Measurements from ENCODE around the gene NOS1AP.
A peak's percentile ranks its signal among the peaks of the same experiment; 100 is the strongest.
"Not testable (repeated sequence)": the region's sequence is repeated elsewhere in the genome, so short reads cannot be mapped to it uniquely, and the experiment has no call there.

The NOS1AP gene

DNA sequence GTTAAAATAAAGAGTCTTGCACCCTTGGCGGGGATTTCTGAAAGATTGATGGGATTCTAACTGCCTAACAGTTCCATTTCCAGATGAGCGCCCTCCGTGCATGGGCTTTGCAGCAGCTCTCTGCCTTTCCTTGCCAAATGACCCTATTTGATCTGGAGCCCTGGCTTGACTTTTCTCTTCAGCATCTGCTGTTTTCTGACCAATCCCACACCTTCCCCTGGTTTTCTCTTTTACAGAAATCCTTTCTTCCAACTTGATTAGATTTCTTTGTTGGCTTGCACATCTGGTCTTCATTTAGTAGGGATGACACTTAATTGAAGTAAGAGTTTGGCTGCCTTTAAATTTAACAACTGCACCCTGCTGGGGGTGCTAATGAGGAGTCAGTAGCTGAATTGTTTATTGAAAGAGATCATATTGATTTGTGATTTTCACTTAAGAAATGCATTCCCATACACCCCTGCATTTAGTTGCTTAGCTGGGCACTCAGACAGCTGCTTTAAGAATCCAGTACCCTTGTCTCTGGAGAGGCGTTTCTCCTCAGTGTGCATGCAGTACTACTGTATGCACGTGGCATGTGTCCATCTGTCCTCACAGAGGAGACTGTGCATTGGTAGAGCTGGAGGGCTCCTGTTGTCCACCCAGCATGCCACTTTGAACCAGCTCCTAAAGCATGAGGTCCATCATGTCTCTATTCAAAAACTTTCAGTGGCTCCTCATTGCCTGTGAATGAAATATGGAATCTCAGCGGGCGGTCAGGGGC, 99.7 kb downstream of the NOS1AP start:
- no peak for DNase-seq (ENCODE audit: low read depth)

GRCh38 chr1:162171111-162171510, 101.6 kb downstream of the NOS1AP start:
- DNase-seq (ENCODE audit: low read depth): no peak

GRCh38 chr1:162172311-162173102, 103.0 kb downstream of the NOS1AP start:
- no peak for DNase-seq (ENCODE audit: low read depth)

- DNase-seq (ENCODE audit: low read depth): not testable (repeated sequence)
These were observed 104.1 kb downstream of the NOS1AP start for GRCh38 chr1:162173607-162174006.

GRCh38 chr1:162174027-162174426, 104.5 kb downstream of the NOS1AP start:
- not testable (repeated sequence) for DNase-seq (ENCODE audit: low read depth)

GRCh38 chr1:162175379-162176081, 106.0 kb downstream of the NOS1AP start:
- DNase-seq (ENCODE audit: low read depth): no peak

DNA sequence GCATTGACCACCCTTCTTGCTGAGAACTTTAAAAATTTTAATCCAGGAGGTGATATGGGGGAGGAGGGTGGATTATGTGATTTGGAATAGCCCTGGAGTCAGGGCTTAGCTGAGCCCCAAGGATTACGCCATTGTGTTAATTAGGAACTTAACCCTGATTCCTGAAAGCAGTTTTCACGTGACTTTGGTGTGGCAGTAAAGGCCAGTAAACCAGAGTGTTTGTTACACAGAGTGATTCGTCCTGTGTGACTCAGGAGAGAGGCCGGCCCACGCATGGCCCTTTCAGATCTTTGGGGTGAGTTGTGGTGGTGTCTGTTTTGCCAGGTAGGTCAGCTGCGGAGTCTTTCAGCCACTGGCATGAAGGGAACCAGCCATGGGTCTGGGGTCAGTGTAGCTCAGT, 107.6 kb downstream of the NOS1AP start:
- peak; percentile 36 for DNase-seq (ENCODE audit: low read depth)

DNA sequence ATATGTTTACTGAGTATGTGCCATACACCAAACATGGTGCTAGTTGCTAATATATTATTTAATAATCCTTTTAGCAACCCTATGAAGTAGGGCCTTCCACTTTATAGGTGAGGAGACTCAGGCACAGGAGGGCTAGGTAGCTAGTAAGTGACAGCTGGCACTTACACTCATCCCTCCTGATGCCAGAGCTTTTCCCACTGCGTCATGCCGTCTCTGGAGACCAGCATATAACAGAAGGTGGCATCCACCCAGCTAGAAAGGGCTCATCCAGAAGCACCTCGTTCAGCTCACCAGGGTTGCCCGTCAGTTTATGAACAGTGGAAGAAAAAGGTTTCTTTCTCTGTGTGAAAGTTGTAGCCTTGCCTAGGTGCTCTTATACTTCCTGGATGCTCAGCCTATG, 108.9 kb downstream of the NOS1AP start:
- DNase-seq (ENCODE audit: low read depth): no peak

- DNase-seq (ENCODE audit: low read depth): no peak
These were observed 109.6 kb downstream of the NOS1AP start for GRCh38 chr1:162179121-162179520.

DNA sequence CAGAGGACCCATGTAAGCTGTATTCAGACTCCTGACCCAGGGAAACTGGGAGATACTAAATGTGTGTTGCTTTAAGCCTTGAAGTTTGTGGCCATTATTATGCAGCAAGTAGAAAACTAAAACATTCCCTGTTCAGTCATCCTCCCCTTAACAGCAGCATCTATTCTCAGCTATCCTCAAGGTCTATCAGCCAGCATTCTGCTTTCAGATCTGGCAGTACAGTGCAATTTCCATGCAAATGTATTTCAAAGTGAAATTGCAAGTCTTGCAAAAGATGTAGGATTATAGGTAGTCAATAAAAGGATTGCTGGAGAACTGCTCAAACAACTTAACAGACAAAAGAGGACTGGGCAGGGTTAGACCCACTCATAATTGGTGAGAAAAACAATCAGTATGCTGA, 111.3 kb downstream of the NOS1AP start:
- no peak for DNase-seq (ENCODE audit: low read depth)

- DNase-seq (ENCODE audit: low read depth): no peak
These were observed 112.6 kb downstream of the NOS1AP start for GRCh38 chr1:162182090-162182489.

GRCh38 chr1:162185314-162186025, 116.0 kb downstream of the NOS1AP start:
- DNase-seq (ENCODE audit: low read depth): peak; percentile 73

DNA sequence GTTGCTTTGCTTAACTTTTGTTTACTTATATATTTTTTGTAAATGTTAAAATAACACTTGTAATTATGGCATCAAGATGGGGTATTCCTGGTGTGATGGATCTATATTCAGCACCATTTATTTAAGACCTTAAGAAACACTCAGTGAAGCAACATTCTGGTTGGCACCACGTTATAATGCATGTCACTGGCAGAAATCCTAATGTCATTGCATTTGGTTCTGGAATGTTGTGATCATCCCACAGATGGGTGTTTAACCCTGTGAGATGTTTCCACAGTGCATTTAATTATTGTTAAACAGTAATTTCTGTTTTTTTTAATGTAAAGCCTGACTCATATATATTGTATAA, 116.5 kb downstream of the NOS1AP start:
- DNase-seq (ENCODE audit: low read depth): no peak

GRCh38 chr1:162186406-162186805, 116.9 kb downstream of the NOS1AP start:
- no peak for DNase-seq (ENCODE audit: low read depth)

GRCh38 chr1:162187687-162188276, 118.3 kb downstream of the NOS1AP start:
- DNase-seq (ENCODE audit: low read depth): peak; percentile 60

- DNase-seq (ENCODE audit: low read depth): no peak
These were observed 119.9 kb downstream of the NOS1AP start for GRCh38 chr1:162189345-162189744.

GRCh38 chr1:162191396-162192305, 122.2 kb downstream of the NOS1AP start:
- no peak for DNase-seq (ENCODE audit: low read depth)

DNA sequence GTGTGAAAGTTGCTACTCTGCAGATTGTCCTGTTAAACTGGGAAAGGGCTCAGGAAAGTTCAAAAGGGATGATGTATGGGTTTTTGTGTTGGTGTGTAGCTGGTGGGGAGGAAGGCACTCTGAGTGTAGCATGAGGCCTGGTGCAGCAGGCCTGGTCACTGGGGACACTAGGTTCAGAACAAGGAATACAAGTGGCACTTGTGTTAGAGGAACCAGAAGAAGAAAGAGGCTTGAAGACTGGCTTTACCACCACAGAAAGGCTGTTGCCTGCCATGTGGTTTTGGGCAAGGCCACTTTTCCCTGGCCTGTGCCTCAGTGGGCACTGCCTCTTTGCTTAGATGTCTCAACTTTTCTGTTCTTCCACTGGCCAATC, 122.8 kb downstream of the NOS1AP start:
- no peak for DNase-seq (ENCODE audit: low read depth)

DNA sequence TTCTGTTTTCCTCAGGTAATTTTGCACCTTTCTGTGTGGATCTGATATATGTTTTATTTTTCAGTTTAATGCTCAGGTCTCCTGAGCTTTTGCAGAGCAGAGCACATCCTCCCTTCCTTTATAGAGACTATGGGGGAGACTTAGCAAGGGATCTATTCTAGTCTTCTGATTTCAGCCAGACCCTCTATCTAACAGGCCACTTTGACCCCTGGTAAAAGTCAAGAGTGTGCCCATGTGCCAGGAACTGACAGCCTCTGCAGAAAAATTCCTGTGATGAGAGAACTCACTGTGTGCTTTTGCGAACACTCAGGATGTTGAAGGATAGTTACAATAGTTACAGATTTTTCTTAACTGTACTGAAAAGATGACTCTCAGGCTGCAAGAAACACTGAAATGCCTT, 123.3 kb downstream of the NOS1AP start:
- no peak for DNase-seq (ENCODE audit: low read depth)

DNA sequence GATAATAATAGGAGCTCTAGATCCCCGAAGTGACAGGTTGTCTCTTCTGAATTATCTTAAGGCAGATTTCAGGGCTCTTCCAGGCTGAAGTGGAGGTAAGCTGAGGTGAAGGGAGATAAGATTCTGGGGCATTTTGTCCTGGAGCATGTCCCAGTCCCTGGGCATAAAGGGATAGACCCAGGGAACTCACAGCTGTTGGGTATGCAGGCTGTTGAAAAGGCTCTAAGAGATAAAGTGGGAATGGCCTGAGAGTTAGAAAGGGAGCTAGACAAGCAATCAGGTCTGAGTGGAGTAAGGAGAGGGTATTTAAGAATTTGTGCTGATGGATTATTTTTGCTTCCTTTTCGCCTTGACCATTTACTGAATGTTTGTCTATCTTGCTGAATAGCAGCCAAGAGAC, 123.7 kb downstream of the NOS1AP start:
- no peak for DNase-seq (ENCODE audit: low read depth)

- no peak for DNase-seq (ENCODE audit: low read depth)
These were observed 124.3 kb downstream of the NOS1AP start for GRCh38 chr1:162193815-162194214.
